HG03039 (cell line): ENCODE measurements around the gene ABCA13.
"Not testable (repeated sequence)": the region's sequence is repeated elsewhere in the genome, so short reads cannot be mapped to it uniquely, and the experiment has no call there.

Source experiments
- ATAC-seq: cut with Tn5 transposase; IDR thresholded peaks from one replicate; pipeline ENCODE4 v1.9.1; 2021; ENCODE audit warnings: mild to moderate bottlenecking, moderate library complexity; ENCODE audit not compliant: unreplicated experiment

Gene ABCA13

DNA sequence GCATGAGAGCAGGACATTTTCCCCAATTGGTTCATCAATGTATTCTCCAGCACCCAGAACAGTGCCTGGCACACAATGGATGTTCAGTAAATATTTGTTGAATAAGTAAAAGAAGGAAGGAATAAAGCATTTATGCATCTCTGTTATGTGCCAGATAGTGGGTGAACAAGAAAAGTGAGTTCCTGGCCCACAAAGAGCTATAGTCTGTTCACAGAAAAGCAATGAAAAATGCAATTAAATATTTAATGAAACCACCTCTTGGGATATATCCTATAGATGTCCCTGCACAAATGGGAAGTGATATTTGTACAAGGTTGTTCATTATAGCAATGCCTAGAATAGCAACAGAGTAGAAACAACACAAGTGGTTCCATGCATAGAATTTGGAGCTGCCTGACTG is 2.1 kb downstream of the ABCA13 start:
- ATAC-seq: no peak

DNA sequence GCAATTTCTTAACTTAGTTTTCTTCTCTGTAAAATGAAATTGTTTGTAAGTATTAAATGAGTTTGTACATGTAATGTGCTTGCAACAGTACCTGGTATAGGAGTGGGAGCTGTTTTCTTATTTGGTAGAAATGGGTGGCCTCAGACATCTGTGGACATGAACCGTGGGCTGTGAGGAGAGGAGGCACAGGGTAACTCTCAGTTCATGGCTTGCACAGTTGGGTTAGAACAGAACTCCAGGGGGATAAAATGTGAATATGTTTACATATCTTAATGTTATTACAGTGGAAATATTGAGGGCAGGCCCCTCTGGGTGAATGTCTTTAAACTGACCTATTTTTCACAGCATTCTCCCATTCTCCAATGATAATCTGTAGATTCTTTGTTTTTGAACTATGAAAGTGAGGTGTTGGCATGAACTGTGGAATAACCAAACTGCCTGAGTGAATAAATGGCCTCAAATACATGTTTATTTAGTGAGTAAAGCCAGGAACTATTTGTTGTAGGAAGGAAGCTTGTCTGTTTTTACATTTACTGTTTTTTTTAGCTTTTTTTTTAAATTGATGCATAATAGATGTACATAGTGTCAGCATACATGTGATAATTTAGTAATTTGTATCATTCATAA is 2.6 kb downstream of the ABCA13 start:
- no peak for ATAC-seq

DNA sequence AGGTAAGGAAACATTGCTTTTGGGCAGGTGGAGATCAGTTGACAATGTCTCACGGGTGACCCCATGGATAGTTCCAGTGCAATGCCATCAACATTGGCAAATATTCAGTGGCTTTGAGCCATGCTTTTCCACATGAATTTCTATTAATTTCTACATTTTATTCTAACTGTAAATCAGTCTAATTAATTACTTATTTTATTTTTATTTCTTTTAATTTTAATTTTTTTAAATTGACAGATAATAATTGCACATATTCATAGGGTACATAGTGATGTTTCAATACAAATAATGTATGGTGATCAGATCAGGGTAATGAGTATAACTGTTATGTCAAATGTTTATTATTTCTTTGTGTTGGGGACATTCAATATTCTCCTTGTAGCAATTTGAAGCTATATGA is 3.8 kb downstream of the ABCA13 start:
- no peak for ATAC-seq

DNA sequence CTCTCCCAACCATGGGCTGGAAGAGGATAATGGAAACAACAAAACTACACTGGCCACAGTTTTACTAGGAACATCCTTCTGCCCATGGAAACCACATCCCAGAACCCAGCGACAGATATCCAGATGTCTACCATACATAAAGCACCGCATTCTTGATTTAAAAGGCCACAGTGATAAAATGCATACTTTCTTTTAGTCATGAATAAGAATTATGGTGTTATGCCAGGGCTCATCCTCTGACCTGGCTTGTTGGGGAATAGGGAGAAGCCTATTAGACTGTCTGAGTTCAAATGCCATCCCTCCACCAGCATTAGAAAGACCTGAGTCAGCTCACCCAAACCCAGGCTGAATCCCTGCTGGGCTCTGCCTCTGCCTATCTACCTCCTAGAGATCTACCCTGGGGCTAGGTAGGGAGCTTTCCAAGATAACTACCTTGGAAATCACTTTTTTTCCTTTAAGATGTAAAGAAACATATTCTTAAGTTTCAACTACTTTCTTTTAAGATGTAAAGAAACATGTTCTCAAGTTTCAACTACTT is 5.2 kb downstream of the ABCA13 start:
- no peak for ATAC-seq

DNA sequence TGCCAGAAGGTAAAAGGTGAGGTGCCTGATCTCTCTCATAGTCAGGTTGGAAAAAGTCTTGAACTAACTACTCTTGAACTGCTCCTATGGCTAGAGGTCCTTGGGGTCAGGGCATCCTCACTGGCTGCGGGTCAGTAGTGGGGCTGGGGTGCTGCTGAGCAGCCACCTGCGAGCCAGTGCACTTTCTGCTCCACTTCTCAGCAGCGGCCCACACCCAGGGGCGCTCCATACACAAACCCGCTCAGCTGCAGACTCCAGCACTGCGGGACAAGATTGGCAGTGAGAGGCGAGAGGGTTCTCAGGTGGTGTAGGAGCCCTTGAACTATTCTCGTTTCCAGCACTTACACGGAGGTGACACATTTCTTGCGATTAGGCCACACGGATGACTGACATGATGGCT is 6.0 kb downstream of the ABCA13 start:
- ATAC-seq: no peak

DNA sequence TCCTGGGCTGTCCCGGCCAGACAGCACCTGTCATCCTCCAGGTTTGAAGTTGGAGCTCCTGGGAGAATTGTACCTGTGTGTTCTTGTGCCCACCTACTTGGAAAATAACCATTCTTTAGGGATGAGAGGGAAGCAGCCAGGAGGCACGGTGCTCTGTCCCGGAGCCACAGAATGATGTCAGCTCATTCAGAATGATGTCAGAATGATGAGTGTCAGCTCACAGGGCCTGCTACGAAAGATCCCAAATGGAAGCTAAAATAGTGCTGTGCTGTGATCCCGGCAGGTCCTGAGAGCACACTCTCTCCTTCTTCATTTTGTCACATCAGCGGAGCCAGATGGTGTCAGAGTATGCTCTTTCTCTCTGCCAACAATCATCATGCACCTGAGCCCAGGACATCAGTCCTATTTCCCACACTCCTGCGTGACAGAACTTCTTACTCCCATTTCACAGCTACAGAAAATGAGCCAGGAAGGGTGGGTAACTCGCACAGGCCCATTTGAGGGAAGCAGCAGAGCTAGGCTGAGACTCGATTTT is 8.3 kb downstream of the ABCA13 start:
- no peak for ATAC-seq

DNA sequence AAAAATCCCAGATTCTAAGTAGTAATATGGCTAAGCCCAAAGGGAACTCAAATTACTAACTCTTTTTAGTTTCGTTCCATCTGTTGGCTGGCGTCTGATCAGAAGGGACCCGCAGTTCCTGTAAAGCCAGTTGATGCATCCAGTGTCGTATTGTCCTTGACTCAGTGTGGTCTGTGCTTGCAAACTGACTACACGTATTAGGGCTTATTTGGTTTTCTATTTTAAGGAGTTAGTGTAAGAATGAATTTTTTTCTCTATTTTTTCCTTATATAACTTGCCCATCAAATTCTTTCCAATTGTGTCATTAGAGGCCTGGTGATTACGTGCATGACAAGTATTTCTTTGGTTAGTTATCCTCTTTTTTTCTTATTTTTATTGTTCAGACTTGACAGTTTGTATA is 9.7 kb downstream of the ABCA13 start:
- no peak for ATAC-seq

DNA sequence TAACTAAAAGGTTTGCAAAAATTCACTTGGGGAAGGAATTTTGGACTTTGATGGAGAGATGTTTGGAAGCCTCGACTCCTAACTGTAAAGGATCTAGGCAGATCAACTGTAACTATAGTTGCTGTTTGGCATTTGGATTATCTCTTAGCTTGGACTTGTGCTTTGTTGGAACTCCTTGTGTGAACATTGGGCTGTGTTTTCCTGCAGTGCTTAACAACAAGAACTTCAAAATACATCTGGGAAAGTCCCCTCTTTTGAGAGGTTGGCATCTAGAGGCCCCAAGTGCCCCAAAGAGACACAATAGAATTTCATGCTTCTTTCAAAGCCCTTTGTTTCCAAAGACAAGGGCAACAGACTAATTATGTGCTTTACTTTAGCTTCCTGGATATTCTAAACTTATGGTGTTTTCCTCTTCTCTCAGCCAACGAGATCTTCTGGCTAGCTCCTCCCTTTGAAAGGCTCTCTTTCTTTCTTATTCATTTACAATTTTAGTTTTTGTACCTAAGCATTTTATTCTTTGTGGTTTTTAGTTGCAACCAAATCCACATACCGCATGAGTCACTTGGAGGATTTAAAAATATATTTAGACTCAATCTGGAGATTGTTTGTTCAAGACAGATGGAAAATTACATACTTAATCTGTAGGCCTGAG is 11.6 kb downstream of the ABCA13 start:
- ATAC-seq: no peak

DNA sequence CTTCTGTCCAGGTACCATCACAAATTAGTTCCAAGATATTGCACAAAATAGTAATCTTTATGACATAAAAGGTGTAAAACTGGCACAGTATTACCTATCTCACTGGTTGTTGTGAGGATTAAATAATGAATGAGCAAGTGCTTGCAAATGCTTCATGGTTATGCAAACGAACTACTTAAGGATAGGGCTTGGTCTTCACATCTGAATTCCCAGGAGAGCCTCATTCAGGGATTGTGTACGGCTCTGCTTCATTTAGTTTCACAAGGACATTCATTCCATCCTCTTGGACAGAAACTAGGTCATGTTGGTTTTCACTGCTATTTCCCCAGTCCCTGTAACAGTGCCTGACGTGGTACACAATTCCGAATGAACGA is 12.1 kb downstream of the ABCA13 start:
- ATAC-seq: no peak

DNA sequence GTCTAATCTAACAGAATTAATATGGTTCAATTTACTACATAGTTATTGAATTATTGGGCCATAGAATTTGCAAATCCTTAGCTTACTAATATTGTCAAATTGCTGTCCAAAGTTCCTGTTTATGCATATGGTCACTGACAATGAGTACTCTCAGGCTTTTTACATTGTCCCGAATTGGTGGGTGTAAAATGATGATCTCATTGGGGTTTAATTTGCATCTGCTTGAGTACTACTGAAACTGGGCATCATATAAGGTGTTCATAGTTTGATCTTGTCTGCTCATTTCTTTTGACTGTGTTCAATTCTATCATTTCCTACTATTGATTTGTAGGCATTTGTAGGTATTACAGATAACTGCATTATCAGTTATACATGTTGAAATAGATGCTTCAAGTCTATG is 12.7 kb downstream of the ABCA13 start:
- no peak for ATAC-seq

DNA sequence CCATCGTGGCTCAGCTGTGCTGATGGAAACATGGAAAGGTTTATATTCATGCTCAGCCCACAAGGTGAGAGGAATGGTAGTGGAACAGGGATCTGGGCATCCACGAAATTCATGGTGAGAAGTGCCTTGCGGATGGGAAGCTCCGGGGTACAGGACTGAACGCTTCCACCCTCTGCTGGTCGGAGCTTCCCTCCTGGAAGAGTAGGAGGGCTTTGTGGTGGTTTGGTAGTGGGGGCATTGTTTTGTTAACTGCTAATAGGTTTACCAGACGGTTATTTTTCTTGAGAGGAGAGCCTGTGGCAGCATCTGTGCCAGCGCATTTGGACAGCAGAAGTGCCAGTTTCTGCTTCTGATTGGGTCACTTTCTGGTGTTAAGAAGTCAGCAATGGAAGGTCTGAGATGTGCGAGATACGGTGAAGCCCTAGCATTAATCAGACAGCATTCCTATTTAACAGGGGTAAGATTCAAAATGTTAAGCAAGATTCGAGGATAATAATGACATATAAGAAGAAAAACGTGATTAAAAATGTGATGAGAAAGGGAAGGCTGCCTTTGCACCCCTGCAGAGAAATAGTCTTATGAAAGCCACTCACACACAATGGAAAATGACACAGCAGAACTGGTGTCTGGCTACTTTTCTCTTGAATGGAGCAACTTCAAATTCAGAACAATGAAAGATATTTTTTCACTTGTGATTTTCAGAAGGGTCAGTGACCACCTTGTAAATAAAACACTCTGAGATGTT is 17.7 kb downstream of the ABCA13 start:
- no peak for ATAC-seq

DNA sequence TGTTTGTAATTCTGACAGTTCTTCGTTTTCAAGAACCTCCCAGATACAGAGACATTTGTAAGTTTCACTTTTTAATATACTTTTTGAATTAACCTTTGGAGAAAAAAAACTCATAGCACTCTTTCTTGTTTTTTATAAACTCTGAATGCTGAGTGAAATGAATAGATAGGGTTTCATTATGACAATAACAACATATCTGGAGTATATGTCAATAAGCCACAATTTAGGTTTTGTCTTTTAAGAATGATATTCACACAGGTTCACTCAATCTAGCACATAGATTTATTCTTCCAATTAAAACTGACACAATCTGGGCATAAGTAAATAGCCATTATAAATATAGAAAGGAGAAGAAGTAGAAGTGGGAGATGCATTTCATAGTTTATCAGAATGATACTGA is 21.7 kb downstream of the ABCA13 start:
- ATAC-seq: no peak

DNA sequence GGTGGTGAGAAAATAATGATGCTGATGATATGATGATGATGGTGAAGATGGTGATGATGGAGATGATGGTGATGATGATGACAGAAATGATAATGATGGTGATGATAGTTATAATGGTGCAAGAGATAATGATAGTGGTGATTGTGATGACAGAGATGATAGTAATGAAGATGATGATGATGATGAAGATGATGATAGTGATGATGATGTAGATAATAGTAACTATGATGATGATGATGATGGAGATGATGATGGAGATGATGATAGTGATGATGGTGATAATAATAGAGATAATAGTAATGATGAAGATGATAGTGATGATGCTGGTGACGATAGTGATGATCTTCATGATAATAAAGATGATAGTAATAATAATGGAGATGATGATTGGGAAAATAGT is 22.2 kb downstream of the ABCA13 start:
- ATAC-seq: no peak

DNA sequence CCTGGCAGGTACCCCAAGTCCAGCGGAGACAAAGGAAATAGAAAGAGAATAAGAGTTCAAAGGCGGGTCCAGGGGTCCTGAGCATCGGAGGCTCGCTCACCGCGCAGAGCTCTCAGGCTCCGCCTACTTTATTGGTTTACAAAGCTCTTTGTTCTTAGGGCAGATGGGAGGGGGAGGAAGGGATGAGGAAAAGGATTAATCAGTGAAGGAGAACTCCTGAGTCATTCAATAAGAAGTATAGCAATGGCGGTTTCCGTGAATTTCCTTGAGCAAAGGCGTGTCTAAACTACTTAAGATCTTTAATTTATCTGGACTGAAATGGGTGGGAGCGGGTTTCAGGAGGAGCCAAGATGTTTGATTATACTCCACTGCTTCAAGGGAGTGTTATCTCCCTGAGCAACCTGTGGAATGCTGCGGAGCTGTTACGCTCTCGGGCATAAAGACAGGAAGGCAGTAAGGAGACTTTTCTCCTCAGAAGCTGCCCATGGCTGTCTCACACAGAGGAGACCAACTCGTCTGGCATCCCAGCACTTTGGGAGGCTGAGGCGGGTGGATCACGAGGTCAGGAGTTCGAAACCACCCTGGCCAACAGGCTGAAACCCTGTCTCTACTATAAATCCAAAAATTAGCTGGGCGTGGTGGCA is 29.8 kb downstream of the ABCA13 start:
- ATAC-seq: not testable (repeated sequence)

DNA sequence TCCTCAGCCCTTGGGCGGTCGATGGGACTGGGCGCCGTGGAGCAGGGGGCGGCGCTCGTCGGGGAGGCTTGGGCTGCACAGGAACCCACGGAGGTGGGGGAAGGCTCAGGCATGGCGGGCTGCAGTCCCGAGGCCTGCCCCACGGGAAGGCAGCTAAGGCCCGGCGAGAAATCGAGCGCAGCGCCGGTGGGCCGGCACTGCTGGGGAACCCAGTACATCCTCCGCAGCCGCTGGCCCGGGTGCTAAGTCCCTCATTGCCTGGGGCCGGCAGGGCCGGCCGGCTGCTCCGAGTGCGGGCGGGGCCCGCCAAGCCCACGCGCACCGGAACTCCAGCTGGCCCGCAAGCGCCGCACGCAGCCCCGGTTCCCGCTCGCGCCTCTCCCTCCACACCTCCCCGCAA is 31.7 kb downstream of the ABCA13 start:
- ATAC-seq: not testable (repeated sequence)

DNA sequence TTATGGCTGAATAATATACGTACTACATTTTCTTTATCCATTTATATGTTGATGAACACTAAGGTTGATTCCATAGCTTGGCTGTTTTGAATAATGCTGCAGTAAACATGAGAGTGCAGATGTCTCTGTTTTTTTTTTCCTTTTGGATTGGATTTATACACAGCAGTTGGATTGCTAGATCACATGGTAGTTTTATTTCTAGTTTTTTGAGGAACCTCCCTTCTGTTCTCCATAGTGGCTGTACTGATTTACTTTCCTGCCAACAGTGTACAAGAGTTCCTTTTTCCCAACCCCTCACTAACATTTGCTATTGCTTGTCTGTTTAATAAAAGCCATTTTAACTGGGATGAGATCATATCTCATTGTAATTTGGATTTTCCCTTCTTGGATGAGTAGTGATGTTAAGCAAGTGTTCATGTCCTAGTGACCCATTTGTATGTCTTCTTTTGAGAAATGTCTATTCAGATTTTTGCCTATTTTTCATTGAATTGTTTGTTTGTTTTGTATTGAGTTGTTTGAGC is 36.0 kb downstream of the ABCA13 start:
- no peak for ATAC-seq

DNA sequence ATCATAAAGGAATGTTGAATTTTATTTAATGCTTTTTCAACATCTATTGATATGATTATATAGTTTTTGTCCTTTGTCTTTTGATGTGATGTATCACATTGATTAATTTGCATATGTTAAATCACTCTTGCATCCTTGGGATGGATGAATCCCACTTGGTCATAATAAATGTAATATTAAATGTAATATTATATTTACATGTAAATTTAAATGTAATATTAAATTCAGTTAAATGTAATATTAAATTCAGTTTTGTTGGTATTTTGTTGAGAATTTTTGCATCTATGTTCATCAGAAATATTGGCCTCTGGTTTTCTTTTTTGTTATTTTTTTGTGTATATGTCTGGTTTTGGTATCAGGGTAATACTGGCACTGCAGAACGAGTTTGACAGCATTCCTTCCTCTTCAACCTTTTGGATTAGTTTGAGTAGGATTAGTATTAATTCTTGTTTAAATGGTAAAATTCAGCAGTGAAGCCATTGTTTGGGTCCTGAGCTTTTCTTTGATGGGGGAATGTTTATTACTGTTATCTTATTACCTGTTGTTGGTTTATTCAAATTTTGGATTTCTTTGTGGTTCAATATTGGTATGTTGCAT is 37.8 kb downstream of the ABCA13 start:
- ATAC-seq: no peak

DNA sequence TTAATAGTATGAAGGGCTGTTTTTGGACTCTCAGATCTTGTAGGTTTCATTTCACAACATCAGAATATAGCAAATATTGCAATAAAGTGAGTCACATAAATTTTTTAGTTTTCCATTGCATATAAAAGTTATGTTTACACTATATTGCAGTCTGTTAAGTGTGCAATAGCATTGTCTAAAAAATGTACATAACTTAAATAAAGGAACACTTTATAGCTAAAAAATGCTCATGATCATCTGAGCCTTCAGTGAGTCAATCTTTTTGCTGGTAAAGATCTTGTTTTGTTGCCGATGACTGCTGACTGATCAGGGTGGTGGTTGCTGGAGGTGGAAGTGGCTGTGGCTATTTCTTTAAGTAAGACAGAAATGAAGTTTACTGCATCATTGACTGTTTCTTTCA is 42.0 kb downstream of the ABCA13 start:
- no peak for ATAC-seq

DNA sequence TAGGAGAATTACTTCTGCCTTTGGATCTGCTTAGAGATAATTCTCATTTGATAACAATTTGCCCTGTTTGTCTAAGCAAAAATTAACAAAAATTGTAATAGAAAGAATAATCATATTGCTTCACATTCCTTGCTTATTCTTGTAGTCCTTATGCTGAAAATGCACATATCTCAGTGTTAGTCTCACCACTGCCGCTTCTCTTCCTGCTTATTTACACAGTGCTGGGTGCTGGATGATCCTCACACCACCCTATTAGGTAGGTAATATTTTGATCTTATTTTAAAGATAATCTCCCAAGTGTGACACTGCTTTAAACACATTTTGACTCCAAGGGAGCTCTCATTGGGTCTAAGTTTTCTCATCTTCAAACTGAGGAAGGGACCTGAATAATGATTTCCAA is 46.0 kb downstream of the ABCA13 start:
- no peak for ATAC-seq

DNA sequence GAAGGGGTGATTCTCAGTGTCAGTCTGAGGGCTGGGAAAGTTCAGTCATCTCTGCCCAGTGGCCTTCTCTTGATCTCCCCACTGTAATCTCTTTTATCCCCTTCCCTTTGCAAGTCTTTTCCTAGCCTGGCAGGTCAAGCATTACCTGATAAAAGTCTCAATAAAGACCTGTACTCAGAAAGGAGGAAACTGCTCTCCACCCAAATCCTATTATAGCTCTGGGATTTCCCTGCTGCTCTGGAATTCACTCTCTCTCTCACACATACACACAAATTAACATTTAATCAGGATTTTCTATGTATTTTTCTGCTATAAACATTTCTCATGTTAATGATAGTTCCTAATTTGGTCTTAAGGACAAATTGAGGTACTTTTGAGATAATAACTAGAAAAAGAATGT is 46.5 kb downstream of the ABCA13 start:
- ATAC-seq: no peak

DNA sequence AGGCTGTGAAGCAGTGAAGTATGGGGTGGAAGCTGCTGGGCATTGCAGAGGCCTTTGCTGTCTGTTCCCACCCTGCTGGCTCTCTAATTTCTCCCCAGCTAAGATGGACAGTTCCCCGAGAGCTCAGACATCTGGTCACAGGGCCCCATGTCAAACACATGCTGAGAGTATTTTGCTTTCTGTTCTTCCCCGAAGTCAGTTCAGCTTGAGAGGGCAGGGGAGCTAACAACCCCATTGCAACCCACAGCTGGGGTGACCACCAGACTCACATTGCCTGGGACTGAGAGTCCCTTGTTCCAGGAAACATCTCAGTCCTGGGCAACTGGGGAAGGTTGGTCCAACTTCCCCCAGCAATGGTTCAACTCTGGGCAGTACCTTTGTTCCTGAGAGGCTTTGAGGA is 52.8 kb downstream of the ABCA13 start:
- ATAC-seq: no peak
